IMR-90 (cell line): Measurements from ENCODE around the gene DHRSX. TPM values are rescaled to one million over a fixed set of nuclear protein-coding genes. Genes with fewer than 3 reads are reported as not detected.

ENCODE experiments used
- ATAC-seq: fragments of 200-7000 bp; cut with Tn5 transposase; 2 replicates; pipeline ENCODE4 v1.9.1; 2020; ENCODE audit warnings: low read depth, mild to moderate bottlenecking, moderate library complexity
- BruUV-seq: library from RNA; stranded (reverse); fragments of 400-500 nt; replicated peaks from 2 replicates; lab custom pipeline; 2021; lab: Mats Ljungman, UMichigan
- CTCF ChIA-PET: fragments of 300-600 bp; formaldehyde crosslinking; extraction: SDS; loops from one replicate; lab custom pipeline; 2021; ENCODE audit warnings: antibody characterized with exemption; lab: Yijun Ruan, JAX
- POLR2A ChIA-PET: fragments of 300-600 bp; sonication (Branson Sonifier 250); formaldehyde crosslinking; loops from one replicate; lab custom pipeline; 2022; ENCODE audit warnings: antibody characterized with exemption; ENCODE audit not compliant: unreplicated experiment; lab: Charles Lee
- DNase-seq: peaks from one replicate; pipeline ENCODE4 v3.0.0; 2013
- H2AFZ ChIP-seq: replicated peaks from 2 replicates; pipeline ENCODE3; 2013; ENCODE audit warnings: low read length, mild to moderate bottlenecking; ENCODE audit not compliant: poor library complexity
- H2AK5ac ChIP-seq: 2 replicates; pipeline ENCODE4 v1.6.1; 2013; ENCODE audit warnings: low read depth, low read length, inconsistent platforms
- H2AK9ac ChIP-seq: replicated peaks from 2 replicates; pipeline ENCODE3; 2013; ENCODE audit warnings: mild to moderate bottlenecking, low read depth, low read length, moderate library complexity; ENCODE audit not compliant: poor library complexity
- H2BK120ac ChIP-seq: 2 replicates; pipeline ENCODE4 v1.6.1; 2013; ENCODE audit warnings: low read depth, low read length, inconsistent platforms
- H2BK15ac ChIP-seq: 3 replicates; pipeline ENCODE4 v1.6.1; 2013; ENCODE audit warnings: low read depth, low read length, inconsistent platforms
- H2BK20ac ChIP-seq: 2 replicates; pipeline ENCODE4 v1.6.1; 2013; ENCODE audit warnings: low read depth, mild to moderate bottlenecking, inconsistent platforms, low read length, moderate library complexity
- H2BK5ac ChIP-seq: 2 replicates; pipeline ENCODE4 v1.6.1; 2013; ENCODE audit warnings: mild to moderate bottlenecking, low read depth, low read length, inconsistent platforms; ENCODE audit not compliant: poor library complexity, severe bottlenecking
- H3K14ac ChIP-seq: replicated peaks from 2 replicates; pipeline ENCODE4 v1.6.1; 2013; ENCODE audit warnings: low read depth, low read length, inconsistent platforms
- H3K18ac ChIP-seq: 2 replicates; pipeline ENCODE4 v1.6.1; 2013; ENCODE audit warnings: low read depth, low read length, control low read depth
- H3K23ac ChIP-seq: 2 replicates; pipeline ENCODE4 v1.6.1; 2013; ENCODE audit warnings: low read depth, low read length, inconsistent platforms
- H3K27ac ChIP-seq: 2 replicates; pipeline ENCODE4 v1.5.1; 2013; ENCODE audit warnings: mild to moderate bottlenecking, control low read depth, low read length; ENCODE audit not compliant: insufficient read depth
- H3K27me3 ChIP-seq: 2 replicates; pipeline ENCODE4 v1.6.1; 2013; ENCODE audit warnings: low read length; ENCODE audit not compliant: control insufficient read depth, insufficient read depth
- H3K36me3 ChIP-seq: 2 replicates; pipeline ENCODE4 v1.6.1; 2013; ENCODE audit warnings: low read length, mixed read lengths; ENCODE audit not compliant: control insufficient read depth, insufficient read depth
- H3K4ac ChIP-seq: 2 replicates; pipeline ENCODE4 v1.6.1; 2013; ENCODE audit warnings: low read depth, low read length, inconsistent platforms
- H3K4me1 ChIP-seq: 2 replicates; pipeline ENCODE4 v1.6.1; 2013; ENCODE audit warnings: low read length, mixed read lengths; ENCODE audit not compliant: control insufficient read depth, insufficient read depth
- H3K4me2 ChIP-seq: 2 replicates; pipeline ENCODE4 v1.6.1; 2013; ENCODE audit warnings: low read depth, mild to moderate bottlenecking, control low read depth, low read length, moderate library complexity
- H3K4me3 ChIP-seq: 2 replicates; pipeline ENCODE4 v1.5.1; 2013; ENCODE audit warnings: low read depth, mild to moderate bottlenecking, control low read depth, low read length, moderate library complexity; ENCODE audit not compliant: insufficient read depth
- H3K56ac ChIP-seq: 2 replicates; pipeline ENCODE4 v1.6.1; 2013; ENCODE audit warnings: low read length, inconsistent platforms; ENCODE audit not compliant: insufficient read depth; ENCODE audit errors: extremely low read depth
- H3K79me1 ChIP-seq, 2 experiments: 2 replicates each; pipeline ENCODE4 v1.6.1; 2013; ENCODE audit warnings: low read length in 2 of 2, inconsistent platforms in 1 of 2, low read depth in 1 of 2
- H3K9ac ChIP-seq: 2 replicates; pipeline ENCODE4 v1.6.1; 2013; ENCODE audit warnings: low read depth, low read length, control low read depth
- H3K9me1 ChIP-seq: 2 replicates; pipeline ENCODE4 v1.6.1; 2013; ENCODE audit warnings: low read length, inconsistent platforms; ENCODE audit not compliant: insufficient read depth
- H3K9me3 ChIP-seq: 2 replicates; pipeline ENCODE4 v1.6.1; 2013; ENCODE audit warnings: low read length; ENCODE audit not compliant: control insufficient read depth, insufficient read depth
- H4K20me1 ChIP-seq: 2 replicates; pipeline ENCODE4 v1.6.1; 2013; ENCODE audit warnings: low read length, inconsistent platforms; ENCODE audit not compliant: insufficient read depth
- H4K5ac ChIP-seq: 2 replicates; pipeline ENCODE4 v1.6.1; 2013; ENCODE audit warnings: mild to moderate bottlenecking, low read depth, low read length, control low read depth
- H4K8ac ChIP-seq, 2 experiments: 2 replicates each; pipeline ENCODE4 v1.6.1; 2013; ENCODE audit warnings: low read depth in 2 of 2, low read length in 2 of 2, control low read depth in 1 of 2, inconsistent platforms in 1 of 2
- H4K91ac ChIP-seq: 2 replicates; pipeline ENCODE4 v1.6.1; 2013; ENCODE audit warnings: low read depth, low read length, inconsistent platforms; ENCODE audit not compliant: insufficient read depth
- CEBPB ChIP-seq: IDR thresholded peaks from 2 replicates; pipeline ENCODE4 v1.6.1; 2012; ENCODE audit warnings: low read depth, low read length, improper control_type of control experiment
- CHD1 ChIP-seq: IDR thresholded peaks from 2 replicates; pipeline ENCODE4 v1.6.1; 2012; ENCODE audit warnings: low read depth, low read length, improper control_type of control experiment
- CTCF ChIP-seq: conservative IDR thresholded peaks from 2 replicates; pipeline ENCODE4 v1.5.1; 2012; ENCODE audit warnings: mild to moderate bottlenecking, low read depth, low read length, improper control_type of control experiment
- MAZ ChIP-seq: IDR thresholded peaks from 2 replicates; pipeline ENCODE4 v1.6.1; 2012; ENCODE audit warnings: low read depth, mild to moderate bottlenecking, low read length, improper control_type of control experiment, moderate library complexity, borderline replicate concordance
- MXI1 ChIP-seq: IDR thresholded peaks from 2 replicates; pipeline ENCODE4 v1.6.1; 2012; ENCODE audit warnings: low read depth, mild to moderate bottlenecking, low read length, moderate library complexity, borderline replicate concordance
- POLR2A ChIP-seq: IDR thresholded peaks from 2 replicates; pipeline ENCODE4 v1.6.1; 2012; ENCODE audit warnings: mild to moderate bottlenecking, low read depth, low read length
- RAD21 ChIP-seq: IDR thresholded peaks from 2 replicates; pipeline ENCODE4 v1.6.1; 2012; ENCODE audit warnings: low read length, improper control_type of control experiment
- RCOR1 ChIP-seq: IDR thresholded peaks from 2 replicates; pipeline ENCODE4 v1.6.1; 2012; ENCODE audit warnings: mild to moderate bottlenecking, low read length, improper control_type of control experiment; ENCODE audit not compliant: insufficient replicate concordance
- RFX5 ChIP-seq: IDR thresholded peaks from 2 replicates; pipeline ENCODE4 v1.8.0; 2012; ENCODE audit warnings: low read depth, mild to moderate bottlenecking, low read length, moderate library complexity
- SMC3 ChIP-seq: fragments of 150-350 bp; IDR thresholded peaks from 2 replicates; pipeline ENCODE4 v1.6.1; 2016; ENCODE audit warnings: low read depth, mild to moderate bottlenecking, antibody characterized with exemption, low read length, moderate library complexity
- whole genome bisulfite sequencing, 2 experiments: methylation state at CpG; one replicate each; pipeline versions ENCODE4 v1.1.5 to v1.1.7; 2013; ENCODE audit warnings: missing lambda C conversion rate in 2 of 2; ENCODE audit not compliant: insufficient read length in 1 of 2; ENCODE audit errors: extremely low coverage in 2 of 2; 5-methylcytosine and 5-hydroxymethylcytosine counted together
- dilution Hi-C: fragments of 300-500 bp; cut with HindIII; formaldehyde crosslinking; loops from one replicate; pipeline ENCODE4 v1.14.3; 2018; ENCODE audit warnings: low sequenced_read_pairs; ENCODE audit not compliant: unreplicated experiment
- in situ Hi-C: fragments of 300-500 bp; cut with MboI; formaldehyde crosslinking; loops from 3 replicates; pipeline ENCODE4 v1.14.3; 2019; ENCODE audit warnings: low sequenced_read_pairs, inconsistent platforms, mixed read lengths
- intact Hi-C: fragments of 100-400 bp; cut with micrococcal nuclease; formaldehyde crosslinking; loops from 2 replicates; pipeline ENCODE4 v1.10.0; 2022
- polyA plus RNA-seq, 3 experiments: library from polyadenylated mRNA; depleted of rRNA; stranded (reverse); fragments of >200 nt; gene quantifications; 2 replicates each; pipeline ENCODE4 v1.2.3, GENCODE V29; 2012; ENCODE audit warnings: low replicate concordance in 1 of 3
- total RNA-seq: library from RNA; depleted of rRNA; stranded (reverse); fragments of >200 nt; gene quantifications from 2 replicates; pipeline ENCODE4 v1.2.3, GENCODE V29; 2012

DHRSX gene
- total and polyA plus RNA-seq, 2 of the 4 experiments (the other 2 are of a cell fraction): 26.2 to 38.0 TPM

DNA sequence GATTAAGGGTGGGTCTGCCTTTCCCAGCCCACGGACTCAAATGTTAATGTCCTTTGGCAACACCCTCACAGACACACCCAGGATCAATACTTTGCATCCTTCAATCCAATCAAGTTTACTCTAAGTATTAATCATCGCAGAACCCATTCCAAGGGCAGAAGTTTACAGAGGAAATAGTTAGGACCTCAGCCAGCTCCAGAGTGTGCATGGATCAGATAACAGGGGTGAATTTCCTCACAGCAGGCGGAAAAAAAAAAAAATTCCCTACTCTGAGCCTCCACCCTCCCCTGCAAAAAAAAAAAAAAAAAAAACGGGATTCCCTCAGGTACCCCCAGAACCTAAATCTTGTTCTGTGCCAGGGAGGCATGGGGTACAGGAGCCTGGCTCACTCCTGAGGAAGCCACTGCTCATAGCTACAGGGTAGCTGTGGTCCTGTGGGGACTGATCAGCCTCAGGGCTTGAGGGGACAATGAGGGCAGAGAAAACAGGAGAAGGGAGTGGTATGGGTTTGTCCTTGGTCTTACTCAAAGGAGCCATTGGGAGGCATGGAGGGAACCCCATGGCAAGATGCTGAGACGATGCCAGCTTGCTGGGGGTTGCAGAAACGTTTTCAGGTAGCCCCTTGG is 113.0 kb downstream of the DHRSX start:
- CTCF ChIA-PET: no interaction called here
- DNase-seq: peak; percentile 53

More for the DNA sequence above, 113.0 kb downstream of the DHRSX start:
- Histone ChIP-seq H4K20me1 (peaks cover 11% of the 10 kb centered on the region), H2BK20ac (no peak overlapping the region), H3K14ac (no peak overlapping the region), H3K36me3 (peaks cover 4% of the 10 kb centered on the region), H3K4me2 (no peak overlapping the region), H2BK15ac (no peak overlapping the region), H3K56ac (no peak overlapping the region), H4K91ac (no peak overlapping the region), H2BK120ac (no peak overlapping the region), H3K27ac (no peak overlapping the region), H2AFZ (no peak overlapping the region), H3K4me1 (peaks cover 7% of the 10 kb centered on the region), H3K79me1 (peaks cover 11 to 35% of the 10 kb centered on the region in 2 experiments), H3K9me1 (peaks cover 3% of the 10 kb centered on the region; the same call in 1 of the 2 replicates), H3K9me3 (peaks cover 9% of the 10 kb centered on the region), H2AK9ac (peak overlapping the region; percentile 9), H3K27me3 (no peaks in the 10 kb centered on the region), H3K9ac (no peak overlapping the region), H4K8ac (no peak overlapping the region), H3K4ac (no peak overlapping the region; the same call in 1 of the 2 replicates), H2BK5ac (no peak overlapping the region), H2AK5ac (no peak overlapping the region), H3K4me3 (no peak overlapping the region), H3K23ac (no peak overlapping the region), H4K5ac (no peak overlapping the region), H3K18ac (no peak overlapping the region; the same call in 1 of the 2 replicates)
- no TSS peak for BruUV-seq
- intact Hi-C loops (no loop called here), in situ Hi-C loops (no loop called here), dilution Hi-C loops (no loop called here)
- peak; percentile 48 for ATAC-seq
- no CpG with 5 or more reads among the region's 6 CpGs for WGBS, 2 experiments
- TF ChIP-seq CHD1: no peak
- TF ChIP-seq MXI1: no peak
- no peak for TF ChIP-seq CEBPB
- no peak for TF ChIP-seq CTCF
- TF ChIP-seq MAZ: no peak
- no peak for TF ChIP-seq RFX5
- TF ChIP-seq POLR2A: no peak
- no peak for TF ChIP-seq RAD21
- no peak for TF ChIP-seq SMC3
- no peak for TF ChIP-seq RCOR1
- POLR2A ChIA-PET: no interaction called here
